ENCODE measurements around the gene BCL11B. TPM values are rescaled to one million over a fixed set of nuclear protein-coding genes. Genes with fewer than 3 reads are reported as not detected.

BCL11B gene
- total RNA-seq, 4 donors from 2014 or later, result under 0.01 to 1.1 (median 0.39) TPM

GRCh38 chr14:99240627-99241324, 31.2 kb downstream of the BCL11B start:
- H3K27me3 ChIP-seq, result peaks cover 69% of the 10 kb centered on the region
- H3K9me3 ChIP-seq, result peaks cover 0 to 16% (median 0%) of the 10 kb centered on the region in 3 donors
- TF ChIP-seq POLR2A (IDR thresholded peaks at IDR 0.05) (no peak), CTCF (IDR thresholded peaks at IDR 0.05) (no peak), POLR2AphosphoS5 (IDR thresholded peaks at IDR 0.05) (no peak), EP300 (IDR thresholded peaks at IDR 0.05) (no peak)
- no peak overlapping the region for H3K27ac ChIP-seq
- H3K4me3 ChIP-seq, result no peak overlapping the region
- peaks cover 0 to 4% (median 0%) of the 10 kb centered on the region in 3 donors for H3K4me1 ChIP-seq
- 78 to 90% methylated on average over 21 to 22 of the region's 23 CpGs for WGBS, 2 donors (ENCODE audit: low coverage in 1 of 2)
- no peak for ATAC-seq
- H3K36me3 ChIP-seq, result no peaks in the 10 kb centered on the region

- peaks cover 69% of the 10 kb centered on the region for H3K27me3 ChIP-seq
- WGBS, 2 donors (ENCODE audit: low coverage in 1 of 2), result 20 to 34% methylated on average over 5 to 7 of the region's 7 CpGs
- H3K9me3 ChIP-seq, result peaks cover 0 to 27% (median 0%) of the 10 kb centered on the region in 3 donors
- H3K27ac ChIP-seq, result no peak overlapping the region
- H3K4me3 ChIP-seq, result no peak overlapping the region
- TF ChIP-seq POLR2AphosphoS5 (IDR thresholded peaks at IDR 0.05) (no peak), EP300 (IDR thresholded peaks at IDR 0.05) (no peak), POLR2A (IDR thresholded peaks at IDR 0.05) (no peak), CTCF (IDR thresholded peaks at IDR 0.05) (no peak)
- no peak for ATAC-seq
- H3K36me3 ChIP-seq, result no peaks in the 10 kb centered on the region
- H3K4me1 ChIP-seq, result no peaks in the 10 kb centered on the region
Measured at GRCh38 chr14:99239661-99240092, 32.3 kb downstream of the BCL11B start.

- WGBS, 2 donors (ENCODE audit: low coverage in 1 of 2), result 100% methylated on average over 2 of the region's 6 CpGs; no CpG with 5 or more reads in 1 of the 2 donors
- Histone ChIP-seq H3K4me1 (no peaks in the 10 kb centered on the region), H3K27me3 (peaks cover 69% of the 10 kb centered on the region), H3K27ac (no peak overlapping the region), H3K9me3 (peaks cover 0 to 40% (median 0%) of the 10 kb centered on the region in 3 donors), H3K4me3 (no peak overlapping the region), H3K36me3 (no peaks in the 10 kb centered on the region)
- ATAC-seq, result no peak
- no peak for TF ChIP-seq CTCF (IDR thresholded peaks at IDR 0.05)
- no peak for TF ChIP-seq POLR2A (IDR thresholded peaks at IDR 0.05)
- TF ChIP-seq POLR2AphosphoS5 (IDR thresholded peaks at IDR 0.05), result no peak
- no peak for TF ChIP-seq EP300 (IDR thresholded peaks at IDR 0.05)
Measured at GRCh38 chr14:99238216-99238615, 33.8 kb downstream of the BCL11B start.

- H3K27me3 ChIP-seq, result peaks cover 69% of the 10 kb centered on the region
- peaks cover 0 to 40% (median 0%) of the 10 kb centered on the region in 3 donors for H3K9me3 ChIP-seq
- H3K4me3 ChIP-seq, result no peak overlapping the region
- ATAC-seq, result no peak
- 82 to 83% methylated on average over 3 to 4 of the region's 7 CpGs for WGBS, 2 donors (ENCODE audit: low coverage in 1 of 2)
- H3K4me1 ChIP-seq, result no peaks in the 10 kb centered on the region
- no peaks in the 10 kb centered on the region for H3K36me3 ChIP-seq
- H3K27ac ChIP-seq, result no peak overlapping the region
- TF ChIP-seq CTCF (IDR thresholded peaks at IDR 0.05) (no peak), POLR2AphosphoS5 (IDR thresholded peaks at IDR 0.05) (no peak), POLR2A (IDR thresholded peaks at IDR 0.05) (no peak), EP300 (IDR thresholded peaks at IDR 0.05) (no peak)
Measured at GRCh38 chr14:99237288-99237687, 34.7 kb downstream of the BCL11B start.

All from gastroesophageal sphincter (tissue), 4 donors.